Hepatocyte (in vitro differentiated cells): Measurements from ENCODE around the gene SIGLECL1. TPM values are rescaled to one million over a fixed set of nuclear protein-coding genes. Genes with fewer than 3 reads are reported as not detected.

Source experiments
- DNase-seq: peaks from one replicate; pipeline ENCODE4 v3.0.0-alpha.2; 2016; ENCODE audit warnings: low spot score
- H2AFZ ChIP-seq: fragments of 200-600 bp; sonication (generic); 2 replicates; pipeline ENCODE4 v1.6.0; 2016; ENCODE audit warnings: antibody characterized with exemption, mild to moderate bottlenecking
- H3K27ac ChIP-seq: fragments of 200-600 bp; sonication (generic); 2 replicates; pipeline ENCODE4 v1.5.1; 2016; ENCODE audit warnings: mild to moderate bottlenecking
- H3K27me3 ChIP-seq: fragments of 200-600 bp; sonication (generic); 2 replicates; pipeline ENCODE4 v1.6.1; 2016
- H3K36me3 ChIP-seq: fragments of 200-600 bp; sonication (generic); replicated peaks from 2 replicates; pipeline ENCODE4 v1.5.1; 2016; ENCODE audit warnings: low read depth; ENCODE audit not compliant: insufficient read depth
- H3K4me1 ChIP-seq: fragments of 200-600 bp; sonication (generic); 2 replicates; pipeline ENCODE4 v1.5.1; 2016; ENCODE audit warnings: mild to moderate bottlenecking, moderate library complexity; ENCODE audit not compliant: insufficient read depth
- H3K4me2 ChIP-seq: fragments of 200-600 bp; sonication (generic); 2 replicates; pipeline ENCODE4 v1.6.0; 2016
- H3K4me3 ChIP-seq: fragments of 200-600 bp; sonication (generic); 2 replicates; pipeline ENCODE4 v1.5.1; 2016; ENCODE audit warnings: mild to moderate bottlenecking
- H3K79me2 ChIP-seq: fragments of 200-600 bp; sonication (generic); 2 replicates; pipeline ENCODE4 v1.6.0; 2017; ENCODE audit warnings: mild to moderate bottlenecking
- H3K9me2 ChIP-seq: fragments of 200-600 bp; sonication (generic); replicated peaks from 2 replicates; pipeline ENCODE4 v1.6.0; 2017; ENCODE audit warnings: mild to moderate bottlenecking; ENCODE audit not compliant: insufficient read depth
- H3K9me3 ChIP-seq: fragments of 200-600 bp; sonication (generic); 2 replicates; pipeline ENCODE4 v1.5.1; 2016; ENCODE audit warnings: low read depth, mild to moderate bottlenecking
- H4K20me1 ChIP-seq: fragments of 200-600 bp; sonication (generic); 2 replicates; pipeline ENCODE4 v1.6.0; 2016; ENCODE audit warnings: mild to moderate bottlenecking; ENCODE audit not compliant: insufficient read depth, poor library complexity, severe bottlenecking
- EZH2 ChIP-seq: fragments of 200-600 bp; sonication (generic); IDR thresholded peaks from 2 replicates; pipeline ENCODE4 v1.6.1; 2016; ENCODE audit warnings: antibody characterized with exemption, mild to moderate bottlenecking, borderline replicate concordance
- EZH2phosphoT487 ChIP-seq: fragments of 200-600 bp; sonication (generic); IDR thresholded peaks from one replicate; pipeline ENCODE4 v1.6.1; 2018; ENCODE audit warnings: antibody characterized with exemption, mild to moderate bottlenecking, low read depth, moderate library complexity; ENCODE audit not compliant: unreplicated experiment, severe bottlenecking
- WGBS: methylation state at CpG from one replicate; pipeline ENCODE4 v1.1.6; 2016; ENCODE audit warnings: low lambda C conversion rate; ENCODE audit errors: missing lambda C conversion rate; 5-methylcytosine and 5-hydroxymethylcytosine counted together
- polyA plus RNA-seq: library from polyadenylated mRNA; unstranded; fragments of >200 nt; fragmentation: Nextera tagmentation; extraction: Ambion mirVana; gene quantifications from 2 replicates; pipeline ENCODE4 v1.2.1, GENCODE V29; 2016
- total RNA-seq: library from RNA; depleted of rRNA; stranded (reverse); fragments of >200 nt; gene quantifications from 2 replicates; pipeline ENCODE4 v1.2.3, GENCODE V29; 2014
- TF ChIP-seq, protein P1 (sequence below): fragments of 200-600 bp; sonication (generic); IDR thresholded peaks from 2 replicates; pipeline ENCODE4 v1.5.1; 2016; ENCODE audit warnings: antibody characterized with exemption, mild to moderate bottlenecking; ENCODE audit not compliant: poor library complexity

SIGLECL1 gene
- total and polyA plus RNA-seq, 2 experiments from 2014 or later: not detected

DNA sequence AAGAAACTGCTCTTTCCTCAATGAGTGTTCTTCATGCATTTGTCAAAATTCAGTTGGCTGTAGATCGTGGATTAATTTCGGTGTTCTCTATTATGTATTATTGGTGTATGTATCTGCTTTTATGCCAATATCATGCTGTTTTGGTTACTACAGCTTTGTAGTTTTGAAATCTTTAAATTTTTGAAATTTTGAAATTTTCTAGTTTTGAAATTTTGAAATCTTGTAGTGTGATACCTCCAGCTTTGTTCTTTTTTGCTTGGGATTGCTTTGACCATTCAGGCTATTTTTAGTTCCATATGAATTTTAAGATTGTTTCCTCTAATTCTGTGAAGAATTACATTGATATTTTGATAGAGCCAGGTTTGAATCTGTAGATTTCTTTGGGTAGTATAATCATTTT, 22.9 kb upstream of the SIGLECL1 start:
- TF ChIP-seq, protein P1, sequence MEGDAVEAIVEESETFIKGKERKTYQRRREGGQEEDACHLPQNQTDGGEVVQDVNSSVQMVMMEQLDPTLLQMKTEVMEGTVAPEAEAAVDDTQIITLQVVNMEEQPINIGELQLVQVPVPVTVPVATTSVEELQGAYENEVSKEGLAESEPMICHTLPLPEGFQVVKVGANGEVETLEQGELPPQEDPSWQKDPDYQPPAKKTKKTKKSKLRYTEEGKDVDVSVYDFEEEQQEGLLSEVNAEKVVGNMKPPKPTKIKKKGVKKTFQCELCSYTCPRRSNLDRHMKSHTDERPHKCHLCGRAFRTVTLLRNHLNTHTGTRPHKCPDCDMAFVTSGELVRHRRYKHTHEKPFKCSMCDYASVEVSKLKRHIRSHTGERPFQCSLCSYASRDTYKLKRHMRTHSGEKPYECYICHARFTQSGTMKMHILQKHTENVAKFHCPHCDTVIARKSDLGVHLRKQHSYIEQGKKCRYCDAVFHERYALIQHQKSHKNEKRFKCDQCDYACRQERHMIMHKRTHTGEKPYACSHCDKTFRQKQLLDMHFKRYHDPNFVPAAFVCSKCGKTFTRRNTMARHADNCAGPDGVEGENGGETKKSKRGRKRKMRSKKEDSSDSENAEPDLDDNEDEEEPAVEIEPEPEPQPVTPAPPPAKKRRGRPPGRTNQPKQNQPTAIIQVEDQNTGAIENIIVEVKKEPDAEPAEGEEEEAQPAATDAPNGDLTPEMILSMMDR: no peak
- TF ChIP-seq EZH2phosphoT487 (no peak), EZH2 (no peak)
- DNase-seq: no peak
- Histone ChIP-seq H3K27ac (no peak overlapping the region), H4K20me1 (no peaks in the 10 kb centered on the region), H3K9me3 (no peaks in the 10 kb centered on the region), H3K79me2 (no peaks in the 10 kb centered on the region), H3K36me3 (no peaks in the 10 kb centered on the region), H3K4me1 (no peaks in the 10 kb centered on the region), H2AFZ (no peak overlapping the region), H3K9me2 (no peaks in the 10 kb centered on the region), H3K4me2 (no peak overlapping the region), H3K27me3 (peaks cover 7% of the 10 kb centered on the region), H3K4me3 (no peak overlapping the region)
- WGBS: 92% methylated on average over 2 of the region's 2 CpGs

DNA sequence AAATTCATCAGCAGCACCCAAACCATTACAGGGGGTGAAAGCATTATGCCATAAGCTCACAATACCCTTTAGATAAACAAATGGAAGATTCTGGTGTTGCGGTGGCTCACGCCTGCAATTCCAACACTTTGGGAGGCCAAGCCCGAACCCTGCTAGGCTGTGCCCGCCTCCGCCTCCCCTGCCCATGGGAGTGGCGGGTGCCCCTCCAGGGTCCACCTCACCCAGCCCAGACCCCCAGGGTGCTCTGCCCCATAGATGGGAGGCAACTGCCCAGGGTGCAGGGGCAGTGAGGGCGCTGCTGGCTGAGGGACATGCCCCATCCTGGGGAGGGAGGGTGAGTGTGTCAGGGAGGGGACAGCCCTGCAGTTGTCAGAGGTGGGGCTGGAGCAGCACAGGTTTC, 10.0 kb upstream of the SIGLECL1 start:
- no peaks in the 10 kb centered on the region for H3K4me1 ChIP-seq
- no peaks in the 10 kb centered on the region for H4K20me1 ChIP-seq
- H2AFZ ChIP-seq: no peak overlapping the region
- H3K36me3 ChIP-seq: no peaks in the 10 kb centered on the region
- no peaks in the 10 kb centered on the region for H3K79me2 ChIP-seq
- no peaks in the 10 kb centered on the region for H3K27me3 ChIP-seq
- no peak for DNase-seq
- no peak overlapping the region for H3K4me2 ChIP-seq
- TF ChIP-seq, protein P1: no peak
- TF ChIP-seq EZH2: no peak
- no peak for TF ChIP-seq EZH2phosphoT487
- no peaks in the 10 kb centered on the region for H3K9me2 ChIP-seq
- no peak overlapping the region for H3K4me3 ChIP-seq
- WGBS: 92% methylated on average over 7 of the region's 7 CpGs
- H3K27ac ChIP-seq: no peak overlapping the region
- no peaks in the 10 kb centered on the region for H3K9me3 ChIP-seq

DNA sequence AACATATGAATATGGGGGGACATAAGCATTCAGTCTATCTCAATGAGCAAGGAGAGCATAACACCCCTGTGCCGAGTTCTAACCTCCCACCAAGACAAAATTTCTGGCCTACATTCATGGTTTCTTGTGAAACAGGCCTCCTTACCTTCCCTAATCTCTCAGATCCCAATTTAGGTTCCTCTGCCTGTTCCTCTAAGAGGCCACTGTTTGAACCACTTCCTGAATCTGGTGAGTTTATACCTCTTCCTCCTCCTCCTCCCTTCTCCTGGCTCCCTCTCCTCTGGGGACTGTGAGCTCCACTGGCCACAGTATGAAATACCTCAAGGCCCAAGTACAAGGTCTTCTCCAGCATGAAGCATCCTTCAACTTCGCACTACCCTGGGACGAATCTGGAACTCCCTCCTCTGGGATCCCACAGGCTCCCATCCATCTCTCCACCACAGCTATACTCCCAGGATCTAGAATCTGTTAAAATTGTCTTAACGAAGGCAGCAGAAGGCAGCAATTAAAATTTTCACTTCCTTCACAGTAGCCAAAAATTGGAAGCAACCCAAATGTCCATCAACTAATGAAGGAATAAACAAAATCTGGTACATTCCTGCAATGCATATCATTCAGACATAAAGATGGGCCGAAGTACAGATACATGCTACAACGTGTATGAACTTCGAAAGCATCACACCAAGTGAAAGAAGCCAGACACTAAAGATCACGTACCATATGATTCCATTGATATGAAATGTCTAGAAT, 7.8 kb upstream of the SIGLECL1 start:
- no peaks in the 10 kb centered on the region for H3K79me2 ChIP-seq
- DNase-seq: no peak
- no peaks in the 10 kb centered on the region for H3K4me1 ChIP-seq
- no peak overlapping the region for H3K27ac ChIP-seq
- no peak overlapping the region for H2AFZ ChIP-seq
- H3K9me3 ChIP-seq: no peaks in the 10 kb centered on the region
- H4K20me1 ChIP-seq: no peaks in the 10 kb centered on the region
- H3K9me2 ChIP-seq: no peaks in the 10 kb centered on the region
- no peaks in the 10 kb centered on the region for H3K36me3 ChIP-seq
- TF ChIP-seq EZH2phosphoT487: no peak
- TF ChIP-seq, protein P1: no peak
- TF ChIP-seq EZH2: no peak
- no peaks in the 10 kb centered on the region for H3K27me3 ChIP-seq
- no peak overlapping the region for H3K4me2 ChIP-seq
- 88% methylated on average over 8 of the region's 8 CpGs for WGBS
- no peak overlapping the region for H3K4me3 ChIP-seq
